Measurements from ENCODE around the gene CLCN6. TPM values are rescaled to one million over a fixed set of nuclear protein-coding genes. Genes with fewer than 3 reads are reported as not detected.

Gene CLCN6
- total and polyA plus RNA-seq, 2 donors (not counting 1 experiment from before 2014, with no cell fraction given), result 15.3 to 19.3 TPM

- Histone ChIP-seq H3K79me2 (ENCODE audit: control insufficient read depth, insufficient read depth, low read length) (no peaks in the 10 kb centered on the region), H3K27ac (ENCODE audit: insufficient read depth, low read length) (no peak overlapping the region), H3K9me3 (ENCODE audit: control insufficient read depth, insufficient read depth, low read depth, low read length) (no peaks in the 10 kb centered on the region), H3K4me3 (replicated peaks in 1 of 4; ENCODE audit: control extremely low read depth in 1 of 4, insufficient read depth in 1 of 4, low read depth in 3 of 4, low read length in 4 of 4) (no peak overlapping the region), H3K4me1 (ENCODE audit: control insufficient read depth, extremely low read depth, insufficient read depth, low read length) (no peaks in the 10 kb centered on the region), H2AFZ (ENCODE audit: low read length) (no peak overlapping the region), H3K4me2 (ENCODE audit: extremely low read depth, insufficient read depth, low read length) (no peak overlapping the region), H3K27me3 (ENCODE audit: control insufficient read depth, insufficient read depth, low read length) (peaks cover 6% of the 10 kb centered on the region), H3K36me3 (ENCODE audit: control insufficient read depth, insufficient read depth, low read length) (no peaks in the 10 kb centered on the region), H3K9ac (ENCODE audit: insufficient read depth, low read length) (no peak overlapping the region), H4K20me1 (ENCODE audit: control insufficient read depth, extremely low read depth, insufficient read depth, low read length) (no peaks in the 10 kb centered on the region)
- DNase-seq (ENCODE audit: low read depth in 2 of 2), result no peak
- TF ChIP-seq EZH2 (IDR thresholded peaks at IDR 0.05; ENCODE audit: low read length, missing control alignments) (no peak), CTCF (conservative IDR thresholded peaks at IDR 0.05 in 1 of 2, IDR thresholded peaks at IDR 0.05 in 1 of 2; ENCODE audit: low read depth in 1 of 2, low read length in 2 of 2) (no peak)
Measured at GRCh38 chr1:11772458-11772857, 33.5 kb upstream of the CLCN6 start.

GRCh38 chr1:11774753-11775152 is 31.2 kb upstream of the CLCN6 start:
- H3K79me2 ChIP-seq (ENCODE audit: control insufficient read depth, insufficient read depth, low read length), result no peaks in the 10 kb centered on the region
- no peak for TF ChIP-seq EZH2 (IDR thresholded peaks at IDR 0.05; ENCODE audit: low read length, missing control alignments)
- no peak for TF ChIP-seq CTCF (conservative IDR thresholded peaks at IDR 0.05 in 1 of 2, IDR thresholded peaks at IDR 0.05 in 1 of 2; ENCODE audit: low read depth in 1 of 2, low read length in 2 of 2)
- no peak overlapping the region for H2AFZ ChIP-seq (ENCODE audit: low read length)
- H3K36me3 ChIP-seq (ENCODE audit: control insufficient read depth, insufficient read depth, low read length), result no peaks in the 10 kb centered on the region
- H3K4me2 ChIP-seq (ENCODE audit: extremely low read depth, insufficient read depth, low read length), result no peak overlapping the region
- H3K4me1 ChIP-seq (ENCODE audit: control insufficient read depth, extremely low read depth, insufficient read depth, low read length), result no peaks in the 10 kb centered on the region
- H3K4me3 ChIP-seq (replicated peaks in 1 of 4; ENCODE audit: control extremely low read depth in 1 of 4, insufficient read depth in 1 of 4, low read depth in 3 of 4, low read length in 4 of 4), result no peak overlapping the region
- no peaks in the 10 kb centered on the region for H4K20me1 ChIP-seq (ENCODE audit: control insufficient read depth, extremely low read depth, insufficient read depth, low read length)
- H3K9me3 ChIP-seq (ENCODE audit: control insufficient read depth, insufficient read depth, low read depth, low read length), result no peaks in the 10 kb centered on the region
- no peak overlapping the region for H3K27ac ChIP-seq (ENCODE audit: insufficient read depth, low read length)
- H3K27me3 ChIP-seq (ENCODE audit: control insufficient read depth, insufficient read depth, low read length), result no peaks in the 10 kb centered on the region
- no peak overlapping the region for H3K9ac ChIP-seq (ENCODE audit: insufficient read depth, low read length)
- no peak for DNase-seq (ENCODE audit: low read depth in 2 of 2)

DNA sequence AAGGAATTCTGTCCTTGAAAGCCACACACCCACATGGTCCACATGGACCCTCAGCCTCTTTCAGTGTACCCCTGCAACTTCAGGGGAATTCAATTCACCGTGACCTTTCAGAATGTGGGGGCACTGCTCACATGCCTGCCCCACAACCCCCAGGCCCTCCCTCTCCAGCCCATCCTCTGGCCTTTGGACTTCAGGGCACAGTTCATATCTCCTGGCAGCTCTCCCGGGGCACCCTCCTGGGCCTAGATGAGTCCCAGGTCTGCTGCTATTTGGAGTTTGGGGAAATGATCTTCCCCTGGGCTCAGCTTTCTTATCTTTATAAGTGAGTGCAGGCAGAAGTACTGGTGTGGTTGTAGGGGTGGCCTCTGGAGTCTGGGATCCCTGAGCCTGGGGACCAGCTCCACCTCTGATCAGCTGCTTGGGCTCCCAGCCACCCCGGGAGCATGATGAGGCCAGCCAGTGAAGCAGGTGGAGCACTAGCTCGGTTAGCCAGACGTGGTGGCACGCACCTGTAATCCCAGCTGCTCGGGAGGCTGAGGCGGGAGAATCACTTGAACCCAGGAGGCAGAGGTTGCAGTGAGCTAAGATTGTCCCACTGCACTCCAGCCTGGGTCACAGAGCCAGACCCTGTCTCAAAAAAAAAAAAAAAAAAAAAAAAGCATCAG is 28.2 kb upstream of the CLCN6 start:
- Histone ChIP-seq H3K9ac (ENCODE audit: insufficient read depth, low read length) (no peak overlapping the region), H3K4me2 (ENCODE audit: extremely low read depth, insufficient read depth, low read length) (no peak overlapping the region), H4K20me1 (ENCODE audit: control insufficient read depth, extremely low read depth, insufficient read depth, low read length) (no peaks in the 10 kb centered on the region), H3K79me2 (ENCODE audit: control insufficient read depth, insufficient read depth, low read length) (no peaks in the 10 kb centered on the region), H3K27me3 (ENCODE audit: control insufficient read depth, insufficient read depth, low read length) (no peaks in the 10 kb centered on the region), H3K36me3 (ENCODE audit: control insufficient read depth, insufficient read depth, low read length) (no peaks in the 10 kb centered on the region), H3K27ac (ENCODE audit: insufficient read depth, low read length) (no peak overlapping the region), H2AFZ (ENCODE audit: low read length) (no peak overlapping the region), H3K4me1 (ENCODE audit: control insufficient read depth, extremely low read depth, insufficient read depth, low read length) (no peaks in the 10 kb centered on the region), H3K9me3 (ENCODE audit: control insufficient read depth, insufficient read depth, low read depth, low read length) (no peaks in the 10 kb centered on the region), H3K4me3 (replicated peaks in 1 of 4; ENCODE audit: control extremely low read depth in 1 of 4, insufficient read depth in 1 of 4, low read depth in 3 of 4, low read length in 4 of 4) (no peak overlapping the region)
- DNase-seq (ENCODE audit: low read depth in 2 of 2), result no peak
- TF ChIP-seq CTCF (conservative IDR thresholded peaks at IDR 0.05 in 1 of 2, IDR thresholded peaks at IDR 0.05 in 1 of 2; ENCODE audit: low read depth in 1 of 2, low read length in 2 of 2) (no peak), EZH2 (IDR thresholded peaks at IDR 0.05; ENCODE audit: low read length, missing control alignments) (no peak)

Data from fibroblast of lung (primary cell).